Activated CD4-positive, alpha-beta T cell treated with anti-CD3 and anti-CD28 coated beads for 36 hours (primary cell): ENCODE data around the gene FAM174C. TPM values are rescaled to one million over a fixed set of nuclear protein-coding genes. Genes with fewer than 3 reads are reported as not detected.
A peak's percentile ranks its signal among the peaks of the same experiment; 100 is the strongest.

Experiments used
- ATAC-seq: fragments of 200-7000 bp; cut with Tn5 transposase; one replicate; pipeline ENCODE4 v1.10.0; 2021; ENCODE audit warnings: mild to moderate bottlenecking, moderate library complexity
- CTCF ChIA-PET: fragments of 350-600 bp; sonication (Branson Sonifier 250); formaldehyde crosslinking; loops from one replicate; lab custom pipeline; 2021; ENCODE audit warnings: antibody characterized with exemption; lab: Charles Lee
- POLR2A ChIA-PET: fragments of 350-600 bp; sonication (Branson Sonifier 250); formaldehyde crosslinking; loops from one replicate; lab custom pipeline; 2021; ENCODE audit warnings: antibody characterized with exemption, inconsistent platforms; lab: Charles Lee
- DNase-seq: peaks from one replicate; pipeline ENCODE4 v3.0.0-alpha.2; 2020
- H3K27ac Mint-ChIP-seq: one replicate; pipeline ENCODE4 v1.8.0; 2021; ENCODE audit warnings: mixed read lengths
- H3K27me3 Mint-ChIP-seq: one replicate; pipeline ENCODE4 v1.8.0; 2021; ENCODE audit warnings: mixed read lengths
- H3K36me3 Mint-ChIP-seq: one replicate; pipeline ENCODE4 v1.8.0; 2021; ENCODE audit warnings: low read depth, mixed read lengths
- H3K4me1 Mint-ChIP-seq: one replicate; pipeline ENCODE4 v1.8.0; 2021; ENCODE audit warnings: mixed read lengths
- H3K4me3 Mint-ChIP-seq: one replicate; pipeline ENCODE4 v1.8.0; 2021; ENCODE audit warnings: mild to moderate bottlenecking, moderate library complexity, mixed read lengths
- H3K9me3 Mint-ChIP-seq: one replicate; pipeline ENCODE4 v1.8.0; 2021; ENCODE audit warnings: low read depth, mixed read lengths
- intact Hi-C, 2 experiments: fragments of 100-400 bp; cut with DNase I in 1 of 2; cut with micrococcal nuclease in 1 of 2; formaldehyde crosslinking; loops; one replicate each; pipeline versions ENCODE4 v1.14.2 to v1.15.1; 2022 to 2024; cut with DNase I, micrococcal nuclease
- total RNA-seq, 2 experiments: library from RNA; stranded (reverse); gene quantifications; one replicate each; pipeline ENCODE4 v1.2.3, GENCODE V29; 2021

FAM174C gene
- total RNA-seq, 2 experiments from 2014 or later = 75.3 to 88.3 TPM

- Mint-ChIP-seq H3K36me3 (no peaks in the 10 kb centered on the region), H3K9me3 (no peaks in the 10 kb centered on the region), H3K4me1 (no peaks in the 10 kb centered on the region), H3K27me3 (peaks cover 30% of the 10 kb centered on the region), H3K4me3 (no peak overlapping the region), H3K27ac (no peak overlapping the region)
- intact Hi-C loops = no loop called here
- ATAC-seq (no peak), DNase-seq (no peak)
- ChIA-PET POLR2A (no interaction called here), CTCF (no interaction called here)
Observed at GRCh38 chr19:1322198-1322981, 47.1 kb downstream of the FAM174C start.

- Mint-ChIP-seq H3K9me3 (no peaks in the 10 kb centered on the region), H3K27me3 (peaks cover 22% of the 10 kb centered on the region), H3K4me3 (no peak overlapping the region), H3K27ac (no peak overlapping the region), H3K4me1 (no peaks in the 10 kb centered on the region), H3K36me3 (no peaks in the 10 kb centered on the region)
- CTCF ChIA-PET = interaction anchor here (1.2 kb wide), 1 partner anchor 10 kb away, joined by 4 read pairs; no protein-coding TSS in a partner anchor
- intact Hi-C loops = no loop called here
- ATAC-seq (no peak), DNase-seq (no peak)
- POLR2A ChIA-PET = no interaction called here
Observed at GRCh38 chr19:1324249-1324805, 49.0 kb downstream of the FAM174C start.

- no peaks in the 10 kb centered on the region for H3K4me1 Mint-ChIP-seq
- intact Hi-C loops = no loop called here
- DNase-seq (peak; percentile 52), ATAC-seq (peak; percentile 36)
- no peaks in the 10 kb centered on the region for H3K36me3 Mint-ChIP-seq
- no peak overlapping the region for H3K27ac Mint-ChIP-seq
- H3K9me3 Mint-ChIP-seq = no peaks in the 10 kb centered on the region
- H3K4me3 Mint-ChIP-seq = no peak overlapping the region
- CTCF ChIA-PET = interaction anchor here (0.5 to 1.2 kb wide), 3 partner anchors 11 to 1288 kb away, joined by 3 to 4 read pairs (median 3); no protein-coding TSS in a partner anchor
- POLR2A ChIA-PET = no interaction called here
- peaks cover 22% of the 10 kb centered on the region for H3K27me3 Mint-ChIP-seq
Observed at GRCh38 chr19:1324806-1325567, 49.7 kb downstream of the FAM174C start.

- H3K4me1 Mint-ChIP-seq = no peaks in the 10 kb centered on the region
- H3K27me3 Mint-ChIP-seq = peaks cover 22% of the 10 kb centered on the region
- no peak for ATAC-seq
- POLR2A ChIA-PET = no interaction called here
- intact Hi-C loops = no loop called here
- no peak overlapping the region for H3K4me3 Mint-ChIP-seq
- H3K27ac Mint-ChIP-seq = no peak overlapping the region
- no peaks in the 10 kb centered on the region for H3K9me3 Mint-ChIP-seq
- no peaks in the 10 kb centered on the region for H3K36me3 Mint-ChIP-seq
- CTCF ChIA-PET = interaction anchor here (0.5 to 0.8 kb wide), 4 partner anchors 47 to 1287 kb away, joined by 3 read pairs; no protein-coding TSS in a partner anchor
- DNase-seq = no peak
Observed at GRCh38 chr19:1325568-1326294, 50.4 kb downstream of the FAM174C start.

GRCh38 chr19:1327125-1327524 is 51.8 kb downstream of the FAM174C start:
- ChIA-PET POLR2A (interaction anchor here (0.6 kb wide), 1 partner anchor 58 kb away, joined by 3 read pairs; no protein-coding TSS in a partner anchor), CTCF (no interaction called here)
- Mint-ChIP-seq H3K4me3 (no peak overlapping the region), H3K27me3 (peaks cover 22% of the 10 kb centered on the region), H3K36me3 (no peaks in the 10 kb centered on the region), H3K27ac (no peak overlapping the region), H3K4me1 (no peaks in the 10 kb centered on the region), H3K9me3 (no peaks in the 10 kb centered on the region)
- ATAC-seq (no peak), DNase-seq (no peak)
- intact Hi-C loops = no loop called here

Other genes starting within 250 kb of the FAM174C start
- 100 to 1,000 TPM; 108 to 130 TPM for gene CNN2, start 248.9 kb upstream of the FAM174C start, total RNA-seq
- 10 to 100 TPM; 14.4 to 16.9 TPM for gene ABCA7, start 235.4 kb upstream of the FAM174C start, total RNA-seq
- 100 to 1,000 TPM; 107 to 137 TPM for gene ARHGAP45, start 208.4 kb upstream of the FAM174C start, total RNA-seq
- 100 to 1,000 TPM; 171 to 229 TPM for gene POLR2E, start 180.2 kb upstream of the FAM174C start, total RNA-seq
- gene GPX4, start 171.5 kb upstream of the FAM174C start, total RNA-seq = 100 to 1,000 TPM; 192 to 218 TPM
- gene SBNO2, start 101.3 kb upstream of the FAM174C start, total RNA-seq = 100 to 1,000 TPM; 108 to 113 TPM
- gene STK11, start 69.8 kb upstream of the FAM174C start, total RNA-seq = 10 to 100 TPM; 49.2 to 61.5 TPM
- 1 to 10 TPM in 1 of 2 experiments, under 1 TPM in 1; 0.82 to 1.1 TPM for gene CBARP, start 37.5 kb upstream of the FAM174C start, total RNA-seq
- 100 to 1,000 TPM; 161 to 180 TPM for gene ATP5F1D, start 33.8 kb upstream of the FAM174C start, total RNA-seq
- 10 to 100 TPM; 46.5 to 47.9 TPM for gene MIDN, start 26.9 kb upstream of the FAM174C start, total RNA-seq
- 100 to 1,000 TPM; 123 to 188 TPM for gene CIRBP, start 6.2 kb upstream of the FAM174C start, total RNA-seq
- gene EFNA2, start 10.3 kb downstream of the FAM174C start, total RNA-seq = not detected
- 100 to 1,000 TPM in 1 of 2 experiments, 10 to 100 TPM in 1; 93.4 to 113 TPM for gene NDUFS7, start 108.4 kb downstream of the FAM174C start, total RNA-seq
- 10 to 100 TPM; 30.4 to 31.5 TPM for gene GAMT, start 126.0 kb downstream of the FAM174C start, total RNA-seq
- gene DAZAP1, start 132.1 kb downstream of the FAM174C start, total RNA-seq = 100 to 1,000 TPM; 248 to 347 TPM
- 1,000 to 10,000 TPM; 1,716 to 1,858 TPM for gene RPS15, start 162.9 kb downstream of the FAM174C start, total RNA-seq
- under 1 TPM; 0.09 to 0.14 TPM for gene APC2, start 174.6 kb downstream of the FAM174C start, total RNA-seq
- gene C19orf25, start 203.7 kb downstream of the FAM174C start, total RNA-seq = 10 to 100 TPM; 19.9 to 26.9 TPM
- 1 to 10 TPM; 1.8 to 3.9 TPM for gene PCSK4, start 214.8 kb downstream of the FAM174C start, total RNA-seq
- 1 to 10 TPM; 2.1 to 2.7 TPM for gene REEP6, start 215.7 kb downstream of the FAM174C start, total RNA-seq
- gene ADAMTSL5, start 237.5 kb downstream of the FAM174C start, total RNA-seq = 1 to 10 TPM; 2.5 to 3.8 TPM
- gene PLK5, start 248.5 kb downstream of the FAM174C start, total RNA-seq = not detected